Measurements from ENCODE around the gene EFHC1. TPM values are rescaled to one million over a fixed set of nuclear protein-coding genes. Genes with fewer than 3 reads are reported as not detected.

EFHC1 gene
- total and polyA plus RNA-seq, 4 donors, result 3.3 to 11.3 (median 6.9) TPM

GRCh38 chr6:52502306-52503029 is 82.3 kb downstream of the EFHC1 start:
- no peak overlapping the region for H3K27ac ChIP-seq (ENCODE audit: low read depth in 1 of 2, low read length in 2 of 2)
- H3K36me3 ChIP-seq (ENCODE audit: control insufficient read depth in 4 of 4, insufficient read depth in 3 of 4, low read depth in 1 of 4, low read length in 3 of 4), result peaks cover 16 to 21% (median 20%) of the 10 kb centered on the region in 4 donors
- no peaks in the 10 kb centered on the region for H3K27me3 ChIP-seq (ENCODE audit: control insufficient read depth in 4 of 4, insufficient read depth in 4 of 4, low read length in 3 of 4)
- H3K9me3 ChIP-seq (ENCODE audit: control insufficient read depth in 4 of 4, low read length in 3 of 4), result no peaks in the 10 kb centered on the region
- 90% methylated on average over 20 of the region's 20 CpGs for WGBS
- no peak for DNase-seq (ENCODE audit: low spot score)
- no peaks in the 10 kb centered on the region for H3K4me1 ChIP-seq (ENCODE audit: control insufficient read depth in 4 of 4, insufficient read depth in 4 of 4, low read length in 3 of 4)
- no peak overlapping the region for H3K4me3 ChIP-seq (ENCODE audit: low read depth in 1 of 3, low read length in 3 of 3)
- H3K9ac ChIP-seq (ENCODE audit: low read depth in 1 of 2, low read length in 2 of 2), result no peak overlapping the region
- TF ChIP-seq FOXA2 (IDR thresholded peaks at IDR 0.05), result no peak
- TF ChIP-seq CTCF (IDR thresholded peaks at IDR 0.05; ENCODE audit: low read depth, low read length, missing input control), result no peak
- no peak for TF ChIP-seq FOXA1 (IDR thresholded peaks at IDR 0.05)
- TF ChIP-seq HNF4G (IDR thresholded peaks at IDR 0.05), result no peak
- no peak for TF ChIP-seq NR2F2 (IDR thresholded peaks at IDR 0.05)
- no peak for TF ChIP-seq REST (IDR thresholded peaks at IDR 0.05)
- TF ChIP-seq, protein P1, sequence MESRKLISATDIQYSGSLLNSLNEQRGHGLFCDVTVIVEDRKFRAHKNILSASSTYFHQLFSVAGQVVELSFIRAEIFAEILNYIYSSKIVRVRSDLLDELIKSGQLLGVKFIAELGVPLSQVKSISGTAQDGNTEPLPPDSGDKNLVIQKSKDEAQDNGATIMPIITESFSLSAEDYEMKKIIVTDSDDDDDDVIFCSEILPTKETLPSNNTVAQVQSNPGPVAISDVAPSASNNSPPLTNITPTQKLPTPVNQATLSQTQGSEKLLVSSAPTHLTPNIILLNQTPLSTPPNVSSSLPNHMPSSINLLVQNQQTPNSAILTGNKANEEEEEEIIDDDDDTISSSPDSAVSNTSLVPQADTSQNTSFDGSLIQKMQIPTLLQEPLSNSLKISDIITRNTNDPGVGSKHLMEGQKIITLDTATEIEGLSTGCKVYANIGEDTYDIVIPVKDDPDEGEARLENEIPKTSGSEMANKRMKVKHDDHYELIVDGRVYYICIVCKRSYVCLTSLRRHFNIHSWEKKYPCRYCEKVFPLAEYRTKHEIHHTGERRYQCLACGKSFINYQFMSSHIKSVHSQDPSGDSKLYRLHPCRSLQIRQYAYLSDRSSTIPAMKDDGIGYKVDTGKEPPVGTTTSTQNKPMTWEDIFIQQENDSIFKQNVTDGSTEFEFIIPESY (IDR thresholded peaks at IDR 0.05), result no peak
- TF ChIP-seq RXRA (IDR thresholded peaks at IDR 0.05), result no peak
- no peak for TF ChIP-seq HNF4A (conservative IDR thresholded peaks at IDR 0.05)
- TF ChIP-seq SP1 (IDR thresholded peaks at IDR 0.05), result no peak
- TF ChIP-seq RAD21 (IDR thresholded peaks at IDR 0.05), result no peak
- TF ChIP-seq EGR1 (IDR thresholded peaks at IDR 0.05; ENCODE audit: low read depth in 2 of 2), result no peak
- TF ChIP-seq YY1 (IDR thresholded peaks at IDR 0.05), result no peak
- TF ChIP-seq, protein P2, sequence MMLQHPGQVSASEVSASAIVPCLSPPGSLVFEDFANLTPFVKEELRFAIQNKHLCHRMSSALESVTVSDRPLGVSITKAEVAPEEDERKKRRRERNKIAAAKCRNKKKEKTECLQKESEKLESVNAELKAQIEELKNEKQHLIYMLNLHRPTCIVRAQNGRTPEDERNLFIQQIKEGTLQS (IDR thresholded peaks at IDR 0.05), result no peak

GRCh38 chr6:52503323-52503747 is 83.2 kb downstream of the EFHC1 start:
- Histone ChIP-seq H3K36me3 (ENCODE audit: control insufficient read depth in 4 of 4, insufficient read depth in 3 of 4, low read depth in 1 of 4, low read length in 3 of 4) (peaks cover 19 to 23% (median 22%) of the 10 kb centered on the region in 4 donors), H3K27me3 (ENCODE audit: control insufficient read depth in 4 of 4, insufficient read depth in 4 of 4, low read length in 3 of 4) (no peaks in the 10 kb centered on the region), H3K9ac (ENCODE audit: low read depth in 1 of 2, low read length in 2 of 2) (no peak overlapping the region), H3K4me1 (ENCODE audit: control insufficient read depth in 4 of 4, insufficient read depth in 4 of 4, low read length in 3 of 4) (no peaks in the 10 kb centered on the region), H3K9me3 (ENCODE audit: control insufficient read depth in 4 of 4, low read length in 3 of 4) (no peaks in the 10 kb centered on the region), H3K27ac (ENCODE audit: low read depth in 1 of 2, low read length in 2 of 2) (no peak overlapping the region), H3K4me3 (ENCODE audit: low read depth in 1 of 3, low read length in 3 of 3) (no peak overlapping the region)
- TF ChIP-seq, protein P1 (IDR thresholded peaks at IDR 0.05), result no peak
- no peak for TF ChIP-seq CTCF (IDR thresholded peaks at IDR 0.05; ENCODE audit: low read depth, low read length, missing input control)
- no peak for TF ChIP-seq YY1 (IDR thresholded peaks at IDR 0.05)
- TF ChIP-seq RAD21 (IDR thresholded peaks at IDR 0.05), result no peak
- no peak for TF ChIP-seq RXRA (IDR thresholded peaks at IDR 0.05)
- no peak for TF ChIP-seq TAF1 (conservative IDR thresholded peaks at IDR 0.05)
- TF ChIP-seq GABPA (IDR thresholded peaks at IDR 0.05 in 1 of 2, conservative IDR thresholded peaks at IDR 0.05 in 1 of 2), result no peak
- no peak for TF ChIP-seq HNF4A (conservative IDR thresholded peaks at IDR 0.05)
- no peak for TF ChIP-seq FOXA2 (IDR thresholded peaks at IDR 0.05)
- WGBS, result 86% methylated on average over 5 of the region's 5 CpGs
- no peak for DNase-seq (ENCODE audit: low spot score)
